Astrocyte of the cerebellum (primary cell): Measurements from ENCODE around the gene RALGAPA2.

Source experiments
- DNase-seq: peaks from one replicate; pipeline ENCODE4 v3.0.0-alpha.2; 2011; ENCODE audit warnings: low read depth
- H3K4me3 ChIP-seq: 2 replicates; pipeline ENCODE4 v1.5.1; 2011; ENCODE audit warnings: mild to moderate bottlenecking, low read depth, low read length, moderate library complexity
- in situ Hi-C: cut with HindIII; loops from 2 replicates; pipeline ENCODE4 v1.10.0; 2017; ENCODE audit warnings: low sequenced_read_pairs
- TF ChIP-seq, protein P1 (sequence below): IDR thresholded peaks from 2 replicates; pipeline ENCODE4 v1.5.1; 2012; ENCODE audit warnings: low read length, low read depth, moderate library complexity, mild to moderate bottlenecking; ENCODE audit errors: missing control alignments

Gene RALGAPA2

DNA sequence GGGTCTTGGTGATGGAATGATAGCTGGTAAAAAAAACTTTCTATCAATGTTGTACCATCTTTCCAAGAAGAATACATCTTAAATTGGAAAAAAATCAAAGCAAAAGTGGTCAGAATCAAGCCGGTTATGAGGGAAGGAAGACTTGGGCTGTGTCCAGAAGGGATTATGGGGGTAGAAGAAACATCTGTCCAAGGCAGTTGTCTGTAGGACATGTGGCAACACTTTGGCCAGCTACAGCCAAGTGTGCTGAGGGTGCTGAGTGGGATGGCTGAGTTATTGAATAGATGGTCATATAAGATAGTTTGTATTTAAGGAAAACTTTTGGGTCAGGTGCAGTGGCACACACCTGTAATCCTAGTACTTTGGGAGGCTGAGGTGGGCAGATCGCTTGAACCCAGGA is 306.1 kb downstream of the RALGAPA2 start:
- TF ChIP-seq, protein P1, sequence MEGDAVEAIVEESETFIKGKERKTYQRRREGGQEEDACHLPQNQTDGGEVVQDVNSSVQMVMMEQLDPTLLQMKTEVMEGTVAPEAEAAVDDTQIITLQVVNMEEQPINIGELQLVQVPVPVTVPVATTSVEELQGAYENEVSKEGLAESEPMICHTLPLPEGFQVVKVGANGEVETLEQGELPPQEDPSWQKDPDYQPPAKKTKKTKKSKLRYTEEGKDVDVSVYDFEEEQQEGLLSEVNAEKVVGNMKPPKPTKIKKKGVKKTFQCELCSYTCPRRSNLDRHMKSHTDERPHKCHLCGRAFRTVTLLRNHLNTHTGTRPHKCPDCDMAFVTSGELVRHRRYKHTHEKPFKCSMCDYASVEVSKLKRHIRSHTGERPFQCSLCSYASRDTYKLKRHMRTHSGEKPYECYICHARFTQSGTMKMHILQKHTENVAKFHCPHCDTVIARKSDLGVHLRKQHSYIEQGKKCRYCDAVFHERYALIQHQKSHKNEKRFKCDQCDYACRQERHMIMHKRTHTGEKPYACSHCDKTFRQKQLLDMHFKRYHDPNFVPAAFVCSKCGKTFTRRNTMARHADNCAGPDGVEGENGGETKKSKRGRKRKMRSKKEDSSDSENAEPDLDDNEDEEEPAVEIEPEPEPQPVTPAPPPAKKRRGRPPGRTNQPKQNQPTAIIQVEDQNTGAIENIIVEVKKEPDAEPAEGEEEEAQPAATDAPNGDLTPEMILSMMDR = no peak
- in situ Hi-C loops = no loop called here
- H3K4me3 ChIP-seq = no peak overlapping the region
- no peak for DNase-seq

DNA sequence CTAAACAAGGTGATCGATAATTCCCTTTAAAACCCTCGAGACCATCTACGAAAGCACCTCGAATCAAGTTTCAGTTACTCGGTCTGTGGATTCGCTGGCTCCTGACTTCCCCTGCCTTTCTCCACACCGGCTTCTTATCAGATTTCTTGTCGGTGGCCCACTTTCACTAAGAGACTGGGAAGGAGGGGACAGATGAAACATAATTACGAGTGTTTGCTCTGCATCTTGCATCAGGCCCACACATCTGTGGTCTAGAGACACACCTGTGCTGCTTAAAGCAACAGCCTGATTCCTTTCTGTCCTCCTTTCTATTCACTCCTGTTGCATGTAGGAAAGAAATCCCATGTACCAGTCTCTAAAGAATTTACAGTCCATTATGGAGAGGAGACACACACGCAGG is 306.8 kb downstream of the RALGAPA2 start:
- TF ChIP-seq, protein P1 = no peak
- no peak for DNase-seq
- in situ Hi-C loops = no loop called here
- no peak overlapping the region for H3K4me3 ChIP-seq

DNA sequence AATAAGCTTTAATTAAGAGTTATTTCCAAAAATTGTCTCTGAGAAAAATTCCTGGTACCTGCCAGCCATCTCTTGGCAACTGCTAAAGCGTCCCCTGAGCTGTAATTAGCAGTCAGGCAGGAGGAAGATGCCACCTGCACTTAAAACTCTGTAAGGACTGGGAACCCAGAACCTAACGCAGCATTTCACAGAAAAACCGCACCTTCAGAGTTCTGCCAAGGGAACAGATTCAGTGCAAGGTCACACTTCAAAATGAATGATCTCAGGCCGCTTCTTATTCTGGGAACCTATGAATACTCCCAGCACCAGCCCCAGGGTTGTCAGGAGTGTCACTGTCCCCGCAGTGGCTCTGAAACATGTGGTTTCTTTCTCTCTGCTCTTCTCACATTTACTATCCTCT is 307.8 kb downstream of the RALGAPA2 start:
- TF ChIP-seq, protein P1 = no peak
- no peak overlapping the region for H3K4me3 ChIP-seq
- in situ Hi-C loops = no loop called here
- no peak for DNase-seq

DNA sequence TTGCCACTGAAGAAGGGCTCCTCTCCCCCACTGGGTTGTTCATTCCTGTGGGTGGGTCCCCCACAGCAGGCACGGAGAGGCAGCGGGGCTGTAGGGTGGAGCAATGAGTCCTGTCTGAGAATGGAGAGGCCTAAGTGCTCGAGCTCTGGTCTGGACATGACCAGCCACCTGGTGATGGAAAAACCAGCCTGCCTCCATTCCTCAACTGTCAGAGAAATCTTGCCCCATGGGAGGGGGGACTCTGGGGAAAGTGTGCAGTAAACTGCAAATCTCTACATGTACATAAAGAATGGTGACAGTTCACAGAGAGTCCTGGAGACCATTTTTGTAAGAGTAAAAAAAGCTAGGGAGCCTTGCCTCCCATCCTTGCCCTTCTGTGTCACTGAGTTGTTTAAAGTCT is 310.5 kb downstream of the RALGAPA2 start:
- H3K4me3 ChIP-seq = no peak overlapping the region
- DNase-seq = no peak
- TF ChIP-seq, protein P1 = no peak
- in situ Hi-C loops = no loop called here

DNA sequence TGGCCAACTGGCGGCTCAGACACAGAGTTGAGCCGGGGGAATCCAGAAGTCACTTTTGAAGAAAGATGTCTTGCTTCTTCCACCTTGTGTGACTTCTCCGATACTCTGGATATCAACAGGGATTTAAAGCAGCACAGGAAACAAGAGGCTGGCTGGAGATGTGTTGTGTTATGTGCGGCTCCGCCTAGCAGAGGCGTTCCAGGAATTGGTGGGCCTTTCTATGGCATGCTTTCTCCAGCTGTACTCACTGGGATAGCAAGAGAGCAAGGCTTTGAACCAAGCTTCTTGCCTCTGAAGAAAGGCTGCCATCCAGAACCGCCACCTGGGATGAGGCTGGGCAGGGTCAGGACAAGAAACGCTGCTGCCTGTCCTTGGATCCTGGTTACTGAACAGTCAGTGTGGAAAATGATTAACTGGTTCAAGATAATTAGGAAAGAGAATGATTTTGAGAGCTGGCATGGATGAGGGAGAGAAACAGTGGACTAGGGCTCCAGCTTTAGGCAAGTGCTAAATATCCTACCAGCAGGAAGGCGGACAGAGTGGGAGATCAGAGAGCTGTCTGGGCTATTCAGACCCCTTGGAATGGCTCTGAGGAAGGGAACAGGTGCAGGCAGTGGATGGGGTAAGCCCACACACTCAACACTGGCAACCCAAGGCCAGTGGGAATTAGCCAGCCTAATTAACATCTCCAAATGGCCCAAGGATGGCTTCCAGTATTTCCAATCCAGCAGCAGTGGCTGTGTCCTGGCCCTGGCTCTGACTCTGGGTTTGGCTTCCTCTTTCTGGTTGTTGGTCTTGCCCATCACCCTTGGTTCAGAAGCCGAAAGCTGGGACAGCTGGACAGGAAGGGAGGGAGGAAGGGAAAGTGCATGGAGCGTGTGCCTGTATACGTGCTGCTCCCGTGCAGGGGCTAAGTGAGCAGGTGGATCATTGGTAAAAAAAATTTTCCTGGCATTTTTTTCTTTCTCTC is 312.6 kb downstream of the RALGAPA2 start:
- in situ Hi-C loops = no loop called here

DNA sequence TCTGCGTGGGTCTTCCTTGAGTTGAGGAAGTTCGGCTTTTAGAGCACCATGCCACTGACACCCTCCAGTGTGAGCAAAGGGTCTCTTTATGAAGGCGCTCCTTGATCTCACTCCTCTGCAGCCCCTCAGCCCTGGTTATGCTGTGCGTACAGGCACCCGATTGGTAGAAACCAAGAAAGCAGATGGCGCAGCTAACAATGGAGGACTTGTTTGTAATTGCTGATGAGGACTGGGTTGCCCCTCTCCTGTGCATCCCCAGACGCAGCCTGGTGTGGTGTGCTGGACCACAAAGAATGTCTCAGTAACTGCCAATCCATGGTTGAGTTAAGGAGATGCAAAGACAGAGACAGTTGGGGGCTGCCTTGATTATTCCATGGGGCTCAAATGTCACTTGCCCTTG is 314.3 kb downstream of the RALGAPA2 start:
- TF ChIP-seq, protein P1 = no peak
- DNase-seq = no peak
- in situ Hi-C loops = no loop called here

More for the DNA sequence above, 312.6 kb downstream of the RALGAPA2 start:
- DNase-seq = no peak
- no peak overlapping the region for H3K4me3 ChIP-seq
- TF ChIP-seq, protein P1 = no peak

More for the DNA sequence above, 314.3 kb downstream of the RALGAPA2 start:
- no peak overlapping the region for H3K4me3 ChIP-seq
